KMS-11 (cell line): ENCODE measurements around the gene VCL.

Source experiments
- H2AFZ ChIP-seq: fragments of 200-600 bp; sonication (generic); 2 replicates; pipeline ENCODE4 v1.6.1; 2016; ENCODE audit warnings: antibody characterized with exemption, mixed run types, low read depth
- H3K27ac ChIP-seq: fragments of 200-600 bp; sonication (generic); 2 replicates; pipeline ENCODE4 v1.6.1; 2016; ENCODE audit warnings: mild to moderate bottlenecking, mixed run types
- H3K27me3 ChIP-seq: fragments of 200-600 bp; sonication (generic); 2 replicates; pipeline ENCODE4 v1.6.1; 2017; ENCODE audit warnings: mild to moderate bottlenecking, low read depth, mixed run types, moderate library complexity; ENCODE audit not compliant: insufficient read depth
- H3K36me3 ChIP-seq: fragments of 200-600 bp; sonication (generic); 2 replicates; pipeline ENCODE4 v1.6.1; 2017; ENCODE audit warnings: mild to moderate bottlenecking, mixed run types; ENCODE audit not compliant: insufficient read depth
- H3K4me1 ChIP-seq: fragments of 200-600 bp; sonication (generic); 2 replicates; pipeline ENCODE4 v1.6.1; 2016; ENCODE audit warnings: mild to moderate bottlenecking, low read depth, mixed run types; ENCODE audit not compliant: poor library complexity, severe bottlenecking
- H3K4me2 ChIP-seq: fragments of 200-600 bp; sonication (generic); 2 replicates; pipeline ENCODE4 v1.7.0; 2016; ENCODE audit warnings: mild to moderate bottlenecking, mixed run types
- H3K4me3 ChIP-seq: fragments of 200-600 bp; sonication (generic); IDR thresholded peaks from 2 replicates; pipeline ENCODE4 v1.6.1; 2017; ENCODE audit warnings: low read depth, low read length, mixed read lengths; ENCODE audit not compliant: insufficient read depth
- H3K79me2 ChIP-seq: fragments of 200-600 bp; sonication (generic); 2 replicates; pipeline ENCODE4 v1.6.1; 2016; ENCODE audit warnings: low read depth, mixed run types; ENCODE audit not compliant: insufficient read depth
- H3K9ac ChIP-seq: fragments of 200-600 bp; sonication (generic); 2 replicates; pipeline ENCODE4 v1.6.1; 2016; ENCODE audit warnings: mild to moderate bottlenecking, mixed run types
- H4K20me1 ChIP-seq: fragments of 200-600 bp; sonication (generic); 2 replicates; pipeline ENCODE4 v1.6.1; 2016; ENCODE audit warnings: mild to moderate bottlenecking, mixed run types; ENCODE audit not compliant: insufficient read depth
- TF ChIP-seq, protein P1 (sequence below): fragments of 200-600 bp; sonication (generic); conservative IDR thresholded peaks from 2 replicates; pipeline ENCODE4 v1.6.1; 2017; ENCODE audit warnings: low read depth, mild to moderate bottlenecking, antibody characterized with exemption, low read length, moderate library complexity, mixed read lengths

Gene VCL

DNA sequence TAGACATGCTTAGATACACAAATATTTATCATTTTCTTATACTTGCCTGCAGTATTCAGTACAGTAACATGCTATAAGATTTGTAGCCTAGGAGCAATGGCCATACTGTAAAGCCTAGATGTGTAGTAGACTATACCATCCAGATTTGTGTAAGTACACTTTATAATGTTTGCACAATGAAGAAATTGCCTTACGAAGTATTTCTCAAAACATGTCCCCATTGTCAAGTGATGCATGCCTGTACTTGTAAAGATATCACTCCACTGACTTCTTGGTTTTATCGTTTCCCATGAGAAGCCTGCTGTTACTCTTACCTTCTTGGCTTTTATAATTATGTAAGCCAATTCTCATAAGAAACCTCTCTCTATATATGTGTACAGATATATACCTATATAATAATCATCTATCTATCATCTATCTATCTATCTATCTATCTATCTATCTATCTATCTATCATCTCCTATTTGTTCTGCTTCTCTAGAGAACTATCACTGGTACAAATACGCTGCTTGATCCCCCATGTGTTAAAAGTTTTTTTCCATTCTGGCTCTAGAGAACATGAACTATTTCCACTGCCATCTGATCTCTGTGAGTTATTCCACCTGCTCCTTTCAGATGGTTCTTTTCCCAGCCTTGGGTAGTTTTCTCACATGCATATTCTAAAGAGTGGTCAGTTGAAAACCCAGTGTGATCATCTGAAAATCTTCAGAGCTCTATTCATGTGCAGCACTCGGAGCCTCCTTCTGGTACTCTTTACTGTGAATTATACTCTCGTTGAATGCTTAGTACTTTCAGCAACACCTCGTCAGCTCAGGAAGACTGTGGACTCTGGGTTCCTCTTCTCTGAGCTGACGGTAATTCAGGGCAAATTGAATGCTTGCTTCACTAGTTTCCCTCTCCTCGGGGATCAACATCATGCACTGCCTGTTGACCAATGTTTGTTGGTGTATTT is 14.5 kb upstream of the VCL start:
- Histone ChIP-seq H3K9ac (no peak overlapping the region), H4K20me1 (no peaks in the 10 kb centered on the region), H3K36me3 (no peaks in the 10 kb centered on the region), H3K4me2 (no peak overlapping the region), H3K27ac (no peak overlapping the region), H3K4me1 (no peaks in the 10 kb centered on the region), H2AFZ (no peak overlapping the region), H3K27me3 (no peaks in the 10 kb centered on the region), H3K79me2 (no peaks in the 10 kb centered on the region), H3K4me3 (no peak overlapping the region)
- TF ChIP-seq, protein P1, sequence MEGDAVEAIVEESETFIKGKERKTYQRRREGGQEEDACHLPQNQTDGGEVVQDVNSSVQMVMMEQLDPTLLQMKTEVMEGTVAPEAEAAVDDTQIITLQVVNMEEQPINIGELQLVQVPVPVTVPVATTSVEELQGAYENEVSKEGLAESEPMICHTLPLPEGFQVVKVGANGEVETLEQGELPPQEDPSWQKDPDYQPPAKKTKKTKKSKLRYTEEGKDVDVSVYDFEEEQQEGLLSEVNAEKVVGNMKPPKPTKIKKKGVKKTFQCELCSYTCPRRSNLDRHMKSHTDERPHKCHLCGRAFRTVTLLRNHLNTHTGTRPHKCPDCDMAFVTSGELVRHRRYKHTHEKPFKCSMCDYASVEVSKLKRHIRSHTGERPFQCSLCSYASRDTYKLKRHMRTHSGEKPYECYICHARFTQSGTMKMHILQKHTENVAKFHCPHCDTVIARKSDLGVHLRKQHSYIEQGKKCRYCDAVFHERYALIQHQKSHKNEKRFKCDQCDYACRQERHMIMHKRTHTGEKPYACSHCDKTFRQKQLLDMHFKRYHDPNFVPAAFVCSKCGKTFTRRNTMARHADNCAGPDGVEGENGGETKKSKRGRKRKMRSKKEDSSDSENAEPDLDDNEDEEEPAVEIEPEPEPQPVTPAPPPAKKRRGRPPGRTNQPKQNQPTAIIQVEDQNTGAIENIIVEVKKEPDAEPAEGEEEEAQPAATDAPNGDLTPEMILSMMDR = no peak

DNA sequence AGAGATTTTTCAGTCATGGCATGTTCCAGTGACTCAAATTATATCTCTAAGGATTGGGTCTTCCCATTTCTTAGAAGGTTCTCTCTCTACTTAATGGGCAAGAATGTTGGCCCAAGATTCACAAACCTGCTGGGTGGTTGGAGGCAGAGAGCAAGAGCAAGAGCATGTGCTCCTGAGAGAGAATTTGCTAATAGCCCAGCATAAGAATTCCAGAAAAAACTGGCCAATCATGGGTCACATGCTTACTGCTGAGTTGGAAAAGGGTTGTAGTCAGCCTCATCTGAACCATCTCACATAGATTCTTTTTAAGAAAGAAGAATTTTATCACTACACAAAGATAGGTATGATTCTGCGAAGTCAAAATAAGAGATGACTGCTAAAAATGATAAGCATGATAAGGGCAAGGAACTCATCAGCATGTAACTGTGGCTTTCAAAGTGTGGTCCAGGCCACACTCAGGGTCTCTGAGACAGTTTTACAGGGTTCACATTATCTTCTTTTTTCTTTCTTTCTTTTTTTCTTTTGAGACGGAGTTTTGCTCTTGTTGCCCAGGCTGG is 8.2 kb upstream of the VCL start:
- H3K79me2 ChIP-seq = no peaks in the 10 kb centered on the region
- no peak overlapping the region for H3K4me3 ChIP-seq
- H3K9ac ChIP-seq = no peak overlapping the region
- H3K36me3 ChIP-seq = no peaks in the 10 kb centered on the region
- no peak overlapping the region for H3K4me2 ChIP-seq
- no peak overlapping the region for H3K27ac ChIP-seq
- H3K27me3 ChIP-seq = no peaks in the 10 kb centered on the region
- H3K4me1 ChIP-seq = no peaks in the 10 kb centered on the region
- no peaks in the 10 kb centered on the region for H4K20me1 ChIP-seq
- TF ChIP-seq, protein P1 = no peak
- no peak overlapping the region for H2AFZ ChIP-seq

DNA sequence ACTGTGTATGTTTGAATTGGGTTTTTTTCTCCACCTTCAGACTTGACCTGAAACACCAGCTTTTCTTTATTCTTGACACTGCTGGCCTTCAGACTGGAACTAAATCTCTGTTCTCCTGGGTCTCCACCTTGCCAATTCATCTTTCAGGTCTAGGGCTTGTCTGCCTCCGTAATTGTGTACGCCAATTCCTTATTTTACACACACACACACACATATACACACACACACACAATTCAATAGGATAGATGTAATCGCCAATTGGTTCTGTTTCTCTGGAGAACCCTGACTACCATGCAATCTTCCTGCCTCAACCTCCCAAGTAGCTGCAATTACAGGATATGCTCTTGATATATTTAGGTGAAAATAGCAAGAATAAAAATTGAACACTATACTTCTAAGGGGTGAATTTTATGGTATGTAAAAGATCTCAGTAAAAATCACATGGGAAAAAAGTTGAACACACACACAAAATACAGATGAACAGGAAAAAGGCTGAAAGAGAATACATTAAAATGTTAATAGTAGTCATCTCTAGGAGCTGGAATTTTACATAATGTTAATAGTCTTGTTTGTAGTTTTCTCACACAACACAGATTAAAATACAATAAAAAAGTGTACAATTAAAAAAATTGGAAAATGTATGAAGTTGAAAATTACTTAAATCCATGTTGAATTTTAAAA is 6.6 kb upstream of the VCL start:
- no peaks in the 10 kb centered on the region for H3K79me2 ChIP-seq
- H2AFZ ChIP-seq = no peak overlapping the region
- H3K36me3 ChIP-seq = no peaks in the 10 kb centered on the region
- H3K4me2 ChIP-seq = no peak overlapping the region
- no peaks in the 10 kb centered on the region for H3K27me3 ChIP-seq
- no peaks in the 10 kb centered on the region for H3K4me1 ChIP-seq
- no peak overlapping the region for H3K4me3 ChIP-seq
- no peaks in the 10 kb centered on the region for H4K20me1 ChIP-seq
- TF ChIP-seq, protein P1 = no peak
- H3K9ac ChIP-seq = no peak overlapping the region
- H3K27ac ChIP-seq = no peak overlapping the region

DNA sequence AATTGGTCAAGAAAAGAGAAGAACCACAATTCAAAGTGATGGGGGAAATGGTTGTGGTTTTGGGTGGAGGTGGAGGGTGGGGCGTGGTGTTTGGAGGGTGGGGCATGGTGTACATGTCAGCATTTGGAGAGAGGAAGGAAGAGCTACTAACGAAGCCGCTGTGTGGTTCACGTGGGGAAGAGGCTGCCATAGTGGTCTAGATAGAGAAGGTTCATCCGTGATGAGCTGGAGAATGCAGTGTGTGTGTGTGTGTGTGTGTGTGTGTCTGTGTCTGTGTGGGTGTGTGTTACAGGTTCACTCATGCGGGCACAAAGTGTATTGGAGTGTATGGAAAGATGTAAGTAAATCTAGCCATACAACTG is 6.1 kb upstream of the VCL start:
- no peaks in the 10 kb centered on the region for H4K20me1 ChIP-seq
- no peaks in the 10 kb centered on the region for H3K79me2 ChIP-seq
- H3K4me2 ChIP-seq = no peak overlapping the region
- H3K9ac ChIP-seq = no peak overlapping the region
- no peak overlapping the region for H3K27ac ChIP-seq
- no peaks in the 10 kb centered on the region for H3K4me1 ChIP-seq
- no peaks in the 10 kb centered on the region for H3K27me3 ChIP-seq
- TF ChIP-seq, protein P1 = no peak
- H3K4me3 ChIP-seq = no peak overlapping the region
- H2AFZ ChIP-seq = no peak overlapping the region
- H3K36me3 ChIP-seq = no peaks in the 10 kb centered on the region
